Smooth muscle cell (in vitro differentiated cells): Measurements from ENCODE around the gene ZNF879. TPM values are rescaled to one million over a fixed set of nuclear protein-coding genes. Genes with fewer than 3 reads are reported as not detected.

Experiments
- DNase-seq: peaks from one replicate; lab custom pipeline; 2025; ENCODE audit not compliant: unreplicated experiment; lab: John Stamatoyannopoulos, UW
- H2AFZ ChIP-seq: fragments of 200-600 bp; sonication (generic); 2 replicates; pipeline ENCODE4 v1.6.0; 2016; ENCODE audit warnings: antibody characterized with exemption, low read depth, mild to moderate bottlenecking
- H3F3A ChIP-seq: fragments of 200-600 bp; sonication (generic); 2 replicates; pipeline ENCODE4 v1.6.0; 2017; ENCODE audit warnings: antibody characterized with exemption, low read depth
- H3K27ac ChIP-seq: fragments of 200-600 bp; sonication (generic); 2 replicates; pipeline ENCODE4 v1.5.1; 2016; ENCODE audit warnings: low read depth, mild to moderate bottlenecking
- H3K27me3 ChIP-seq: fragments of 200-600 bp; sonication (generic); 2 replicates; pipeline ENCODE4 v1.6.1; 2016; ENCODE audit warnings: low read depth, mild to moderate bottlenecking
- H3K36me3 ChIP-seq: fragments of 200-600 bp; sonication (generic); 2 replicates; pipeline ENCODE4 v1.5.1; 2016; ENCODE audit warnings: low read depth
- H3K4me1 ChIP-seq: fragments of 200-600 bp; sonication (generic); 2 replicates; pipeline ENCODE4 v1.5.1; 2016; ENCODE audit warnings: low read depth
- H3K4me2 ChIP-seq: fragments of 200-600 bp; sonication (generic); 2 replicates; pipeline ENCODE4 v1.6.0; 2016; ENCODE audit warnings: mild to moderate bottlenecking
- H3K4me3 ChIP-seq: fragments of 200-600 bp; sonication (generic); 2 replicates; pipeline ENCODE4 v1.5.1; 2016; ENCODE audit warnings: mild to moderate bottlenecking
- H3K79me2 ChIP-seq: fragments of 200-600 bp; sonication (generic); 2 replicates; pipeline ENCODE4 v1.6.0; 2016; ENCODE audit warnings: low read depth, mild to moderate bottlenecking
- H3K9ac ChIP-seq: fragments of 200-600 bp; sonication (generic); 2 replicates; pipeline ENCODE4 v1.6.0; 2016; ENCODE audit warnings: low read depth
- H3K9me3 ChIP-seq: fragments of 200-600 bp; sonication (generic); replicated peaks from 2 replicates; pipeline ENCODE4 v1.5.1; 2016; ENCODE audit warnings: low read depth
- H4K20me1 ChIP-seq: fragments of 200-600 bp; sonication (generic); 2 replicates; pipeline ENCODE4 v1.6.0; 2016; ENCODE audit warnings: low read depth
- CTCF ChIP-seq: fragments of 200-600 bp; sonication (generic); IDR thresholded peaks from 2 replicates; pipeline ENCODE4 v1.5.1; 2017; ENCODE audit warnings: borderline replicate concordance, mild to moderate bottlenecking, antibody characterized with exemption; ENCODE audit not compliant: insufficient read depth, poor library complexity, severe bottlenecking
- WGBS: methylation state at CpG from one replicate; pipeline ENCODE4 v1.1.7; 2016; ENCODE audit warnings: low lambda C conversion rate; 5-methylcytosine and 5-hydroxymethylcytosine counted together
- polyA plus RNA-seq: library from polyadenylated mRNA; unstranded; fragments of >200 nt; fragmentation: Nextera tagmentation; extraction: Ambion mirVana; gene quantifications from 2 replicates; pipeline ENCODE4 v1.2.1, GENCODE V29; 2016
- total RNA-seq: library from RNA; depleted of rRNA; stranded (reverse); fragments of >200 nt; gene quantifications from 2 replicates; pipeline ENCODE4 v1.2.3, GENCODE V29; 2014

The ZNF879 gene
- total RNA-seq = 1.1 and 4.5 TPM in 2 replicates
- polyA plus RNA-seq = 0.58 and 3.0 TPM in 2 replicates

GRCh38 chr5:179023528-179024189 is at the start of gene ZNF879:
ZNF879 (plus strand) TSS chr5:179023804; CDS start chr5:179025005, 1,201 bp downstream.
- Histone ChIP-seq H3K4me2 (peak within 1 kb of the TSS; percentile 95), H3K9me3 (peaks cover 4% of the 10 kb centered on the region), H3F3A (no peaks in the 10 kb centered on the region), H3K27me3 (no peaks in the 10 kb centered on the region), H3K27ac (peak within 1 kb of the TSS; percentile 23), H3K79me2 (no peaks in the 10 kb centered on the region), H3K36me3 (peaks cover 14% of the 10 kb centered on the region), H3K4me1 (no peaks in the 10 kb centered on the region), H4K20me1 (no peaks in the 10 kb centered on the region), H3K9ac (peak within 1 kb of the TSS; percentile 61), H2AFZ (peak within 1 kb of the TSS; percentile 99), H3K4me3 (peak within 1 kb of the TSS; percentile 88)
- peak; percentile 59 for DNase-seq
- WGBS = under 1% methylated on average over 70 of the region's 72 CpGs
- no peak for TF ChIP-seq CTCF

GRCh38 chr5:178981381-178981780 is 42.2 kb upstream of the ZNF879 start:
- Histone ChIP-seq H3K27ac (no peak overlapping the region), H3K36me3 (no peaks in the 10 kb centered on the region), H3K79me2 (no peaks in the 10 kb centered on the region), H4K20me1 (no peaks in the 10 kb centered on the region), H3K9me3 (peaks cover 12% of the 10 kb centered on the region), H3F3A (no peaks in the 10 kb centered on the region), H3K4me3 (no peak overlapping the region), H3K4me1 (no peaks in the 10 kb centered on the region), H2AFZ (no peak overlapping the region), H3K27me3 (no peaks in the 10 kb centered on the region), H3K4me2 (no peak overlapping the region), H3K9ac (no peak overlapping the region)
- no peak for DNase-seq
- TF ChIP-seq CTCF = no peak
- 87% methylated on average over 15 of the region's 15 CpGs for WGBS

GRCh38 chr5:178982941-178983340 is 40.7 kb upstream of the ZNF879 start:
- 89% methylated on average over 17 of the region's 17 CpGs for WGBS
- Histone ChIP-seq H3K4me3 (no peak overlapping the region), H3K9me3 (peaks cover 6% of the 10 kb centered on the region)

More at GRCh38 chr5:178982941-178983340, 40.7 kb upstream of the ZNF879 start:
- Histone ChIP-seq H3K27ac (no peak overlapping the region), H2AFZ (no peak overlapping the region), H3F3A (no peaks in the 10 kb centered on the region), H3K36me3 (no peaks in the 10 kb centered on the region), H3K9ac (no peak overlapping the region), H3K79me2 (no peaks in the 10 kb centered on the region), H4K20me1 (no peaks in the 10 kb centered on the region), H3K4me1 (no peaks in the 10 kb centered on the region), H3K27me3 (no peaks in the 10 kb centered on the region), H3K4me2 (no peak overlapping the region)
- no peak for DNase-seq
- no peak for TF ChIP-seq CTCF
